Fibroblast of pulmonary artery (primary cell): ENCODE measurements around the gene FHOD3.

Source experiments
- DNase-seq: peaks from one replicate; pipeline ENCODE4 v3.0.0-alpha.2; 2010; ENCODE audit warnings: low read depth
- H3K4me3 ChIP-seq: replicated peaks from 2 replicates; pipeline ENCODE4 v1.5.1; 2011; ENCODE audit warnings: low read depth, mild to moderate bottlenecking, control low read depth, low read length, moderate library complexity
- TF ChIP-seq, protein P1 (sequence below): IDR thresholded peaks from 2 replicates; pipeline ENCODE4 v1.5.1; 2011; ENCODE audit warnings: mild to moderate bottlenecking, control low read depth, low read length, inconsistent platforms; ENCODE audit errors: missing control alignments

The FHOD3 gene

DNA sequence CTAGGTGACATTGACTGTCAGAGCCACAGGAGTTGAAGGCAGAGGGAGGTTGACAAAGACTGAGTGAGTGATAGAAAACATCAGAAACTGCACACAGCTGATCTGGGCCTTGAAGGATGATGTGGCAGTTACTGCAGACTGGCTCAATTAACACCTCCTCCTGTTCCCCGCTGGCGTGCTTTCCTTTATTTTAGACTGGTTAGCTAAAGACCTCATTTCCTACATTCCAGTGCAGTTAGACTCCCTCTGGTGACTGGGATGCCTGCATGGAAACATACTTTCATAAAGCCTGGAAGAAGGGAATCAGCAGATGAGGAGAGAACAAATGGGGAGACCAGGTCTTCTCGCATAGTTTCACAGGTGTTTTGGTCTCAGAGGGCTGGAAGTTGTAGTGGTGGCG lies 524.2 kb downstream of the FHOD3 start:
- H3K4me3 ChIP-seq: no peak overlapping the region
- no peak for DNase-seq
- TF ChIP-seq, protein P1, sequence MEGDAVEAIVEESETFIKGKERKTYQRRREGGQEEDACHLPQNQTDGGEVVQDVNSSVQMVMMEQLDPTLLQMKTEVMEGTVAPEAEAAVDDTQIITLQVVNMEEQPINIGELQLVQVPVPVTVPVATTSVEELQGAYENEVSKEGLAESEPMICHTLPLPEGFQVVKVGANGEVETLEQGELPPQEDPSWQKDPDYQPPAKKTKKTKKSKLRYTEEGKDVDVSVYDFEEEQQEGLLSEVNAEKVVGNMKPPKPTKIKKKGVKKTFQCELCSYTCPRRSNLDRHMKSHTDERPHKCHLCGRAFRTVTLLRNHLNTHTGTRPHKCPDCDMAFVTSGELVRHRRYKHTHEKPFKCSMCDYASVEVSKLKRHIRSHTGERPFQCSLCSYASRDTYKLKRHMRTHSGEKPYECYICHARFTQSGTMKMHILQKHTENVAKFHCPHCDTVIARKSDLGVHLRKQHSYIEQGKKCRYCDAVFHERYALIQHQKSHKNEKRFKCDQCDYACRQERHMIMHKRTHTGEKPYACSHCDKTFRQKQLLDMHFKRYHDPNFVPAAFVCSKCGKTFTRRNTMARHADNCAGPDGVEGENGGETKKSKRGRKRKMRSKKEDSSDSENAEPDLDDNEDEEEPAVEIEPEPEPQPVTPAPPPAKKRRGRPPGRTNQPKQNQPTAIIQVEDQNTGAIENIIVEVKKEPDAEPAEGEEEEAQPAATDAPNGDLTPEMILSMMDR: no peak

DNA sequence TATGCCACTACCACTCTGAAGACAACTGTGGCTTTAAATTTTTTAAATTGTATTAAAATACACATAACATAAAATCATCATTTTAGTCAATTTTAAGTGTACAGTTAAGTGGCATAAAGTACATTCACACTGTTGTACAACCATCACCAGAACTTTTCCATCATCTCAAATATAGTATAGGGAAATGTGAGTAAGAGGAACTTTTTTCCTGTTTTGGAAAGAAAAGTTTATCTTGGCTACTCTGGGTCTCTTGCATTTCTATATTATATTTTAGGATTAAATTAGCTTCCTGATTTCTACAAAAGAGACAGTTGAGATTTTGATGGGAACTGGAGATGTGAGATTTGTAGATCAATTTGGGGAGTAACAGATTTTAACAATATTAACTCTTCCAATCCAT lies 528.0 kb downstream of the FHOD3 start:
- no peak overlapping the region for H3K4me3 ChIP-seq
- TF ChIP-seq, protein P1: no peak
- no peak for DNase-seq

DNA sequence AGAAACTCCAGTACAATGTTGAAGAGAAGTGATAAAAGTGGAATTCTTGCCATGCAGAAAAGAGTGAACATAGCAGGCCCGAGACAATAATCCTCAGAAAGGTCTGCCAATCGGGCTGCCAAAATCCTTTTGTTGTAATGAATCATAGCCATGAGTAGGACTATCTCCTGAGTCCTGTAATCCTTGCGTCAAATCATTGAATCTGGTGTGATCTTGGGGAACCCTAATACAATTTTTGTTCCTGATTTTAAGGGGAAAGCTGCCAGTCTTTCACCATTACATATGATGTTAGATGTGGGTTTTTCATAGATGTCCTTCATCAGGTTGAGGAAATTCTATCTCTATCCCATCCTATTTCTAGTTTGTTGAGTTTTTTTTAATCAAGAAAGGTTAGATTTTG lies 529.0 kb downstream of the FHOD3 start:
- TF ChIP-seq, protein P1: no peak
- H3K4me3 ChIP-seq: no peak overlapping the region
- DNase-seq: no peak

DNA sequence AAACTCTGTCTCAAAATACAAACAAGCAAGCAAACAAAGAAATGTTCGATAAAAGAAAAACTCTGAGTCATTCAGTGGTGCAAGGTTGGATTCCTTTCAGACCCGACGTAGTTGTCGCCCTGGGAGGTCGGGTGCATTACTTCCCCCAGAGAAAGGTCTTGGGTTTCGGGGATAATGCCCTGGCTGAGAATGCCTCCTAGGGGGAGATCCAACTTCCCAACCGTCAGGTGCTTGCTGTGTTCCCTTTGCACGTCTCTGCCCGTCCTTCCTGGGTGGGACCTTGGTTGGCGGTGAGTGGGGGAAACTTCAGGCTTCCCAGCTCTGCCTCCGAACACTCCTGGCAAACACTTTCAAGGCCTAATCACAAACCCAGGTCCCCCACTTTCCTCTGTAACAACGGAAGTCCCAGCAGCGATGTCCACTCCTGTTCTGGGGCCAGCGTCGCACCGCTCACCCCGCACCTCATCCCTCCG lies 530.7 kb downstream of the FHOD3 start:
- TF ChIP-seq, protein P1: no peak
- DNase-seq: peak; percentile 76
- peak overlapping the region; percentile 95 for H3K4me3 ChIP-seq

- TF ChIP-seq, protein P1: peak; percentile 24
- peak; percentile 89 for DNase-seq
- peak within 1 kb of the TSS; percentile 95 for H3K4me3 ChIP-seq
Observed at GRCh38 chr18:36828630-36829361, 531.3 kb downstream of the FHOD3 start, which contains the start of the genes KIAA1328 and TPGS2. Gene KIAA1328 (plus strand): TSS chr18:36829127. CDS start chr18:36829139, 12 bp downstream. Gene TPGS2 (minus strand): TSS chr18:36829002. CDS start chr18:36828767, 235 bp downstream.
